Astrocyte (in vitro differentiated cells and primary cell): ENCODE measurements around the gene CACNA1C. TPM values are rescaled to one million over a fixed set of nuclear protein-coding genes. Genes with fewer than 3 reads are reported as not detected.

Experiments
- DNase-seq: peaks from one replicate; pipeline ENCODE4 v3.0.0-alpha.2; 2010; ENCODE audit warnings: low read depth
- FAIRE-seq: peaks from 2 replicates; lab custom pipeline; 2011; peaks lifted over from hg19 to GRCh38; lab: Jason Lieb, UNC
- H2AFZ ChIP-seq: 2 replicates; pipeline ENCODE4 v1.6.0; 2012; ENCODE audit warnings: low read depth, low read length, inconsistent platforms
- H3K27ac ChIP-seq: 2 replicates; pipeline ENCODE4 v1.5.1; 2011; ENCODE audit warnings: low read depth, low read length, inconsistent platforms
- H3K27me3 ChIP-seq: 2 replicates; pipeline ENCODE4 v1.6.0; 2011; ENCODE audit warnings: low read length, inconsistent platforms; ENCODE audit not compliant: insufficient read depth
- H3K36me3 ChIP-seq: 2 replicates; pipeline ENCODE4 v1.5.1; 2011; ENCODE audit warnings: low read length, inconsistent platforms; ENCODE audit not compliant: insufficient read depth
- H3K4me1 ChIP-seq: 2 replicates; pipeline ENCODE4 v1.5.1; 2011; ENCODE audit warnings: low read length, inconsistent platforms; ENCODE audit not compliant: insufficient read depth
- H3K4me2 ChIP-seq: 2 replicates; pipeline ENCODE4 v1.6.0; 2012; ENCODE audit warnings: low read length, inconsistent platforms
- H3K4me3 ChIP-seq: 2 replicates; pipeline ENCODE4 v1.5.1; 2011; ENCODE audit warnings: low read depth, mild to moderate bottlenecking, low read length, inconsistent platforms; ENCODE audit not compliant: insufficient read depth
- H3K79me2 ChIP-seq: 2 replicates; pipeline ENCODE4 v1.6.0; 2012; ENCODE audit warnings: mild to moderate bottlenecking, low read length, inconsistent platforms; ENCODE audit not compliant: insufficient read depth
- H3K9ac ChIP-seq: 2 replicates; pipeline ENCODE4 v1.6.0; 2012; ENCODE audit warnings: mild to moderate bottlenecking, low read length, inconsistent platforms
- H3K9me3 ChIP-seq: 2 replicates; pipeline ENCODE4 v1.5.1; 2012; ENCODE audit warnings: low read depth, mild to moderate bottlenecking, low read length, inconsistent platforms; ENCODE audit not compliant: insufficient read depth
- H4K20me1 ChIP-seq: 2 replicates; pipeline ENCODE4 v1.6.0; 2012; ENCODE audit warnings: low read length, inconsistent platforms; ENCODE audit not compliant: insufficient read depth
- H3K27ac Mint-ChIP-seq: one replicate; pipeline ENCODE4 v1.8.0; 2021; ENCODE audit warnings: mild to moderate bottlenecking, mixed read lengths; ENCODE audit not compliant: unreplicated experiment
- H3K27me3 Mint-ChIP-seq: one replicate; pipeline ENCODE4 v1.8.0; 2021; ENCODE audit warnings: low read depth, mixed read lengths; ENCODE audit not compliant: unreplicated experiment
- H3K36me3 Mint-ChIP-seq: one replicate; pipeline ENCODE4 v1.8.0; 2021; ENCODE audit warnings: low read depth, mixed read lengths; ENCODE audit not compliant: unreplicated experiment
- H3K4me1 Mint-ChIP-seq: one replicate; pipeline ENCODE4 v1.8.0; 2021; ENCODE audit warnings: low read depth, mixed read lengths; ENCODE audit not compliant: unreplicated experiment
- H3K4me3 Mint-ChIP-seq: one replicate; pipeline ENCODE4 v1.8.0; 2021; ENCODE audit warnings: mild to moderate bottlenecking, moderate library complexity, mixed read lengths; ENCODE audit not compliant: unreplicated experiment
- H3K9me3 Mint-ChIP-seq: one replicate; pipeline ENCODE4 v1.8.0; 2021; ENCODE audit warnings: mild to moderate bottlenecking, mixed read lengths; ENCODE audit not compliant: unreplicated experiment
- EZH2 ChIP-seq: IDR thresholded peaks from 2 replicates; pipeline ENCODE4 v1.6.1; 2012; ENCODE audit warnings: mild to moderate bottlenecking, low read length, inconsistent platforms; ENCODE audit not compliant: insufficient read depth
- total RNA-seq: library from RNA; stranded (reverse); gene quantifications from 2 replicates; pipeline ENCODE4 v1.2.1, GENCODE V29; 2021
- TF ChIP-seq, protein P1 (sequence below): IDR thresholded peaks from 2 replicates; pipeline ENCODE4 v1.5.1; 2011; ENCODE audit warnings: low read depth, mild to moderate bottlenecking, inconsistent platforms, low read length, moderate library complexity; ENCODE audit not compliant: insufficient read depth

The CACNA1C gene
- total RNA-seq, 1 donor from 2014 or later = 2.1 TPM

DNA sequence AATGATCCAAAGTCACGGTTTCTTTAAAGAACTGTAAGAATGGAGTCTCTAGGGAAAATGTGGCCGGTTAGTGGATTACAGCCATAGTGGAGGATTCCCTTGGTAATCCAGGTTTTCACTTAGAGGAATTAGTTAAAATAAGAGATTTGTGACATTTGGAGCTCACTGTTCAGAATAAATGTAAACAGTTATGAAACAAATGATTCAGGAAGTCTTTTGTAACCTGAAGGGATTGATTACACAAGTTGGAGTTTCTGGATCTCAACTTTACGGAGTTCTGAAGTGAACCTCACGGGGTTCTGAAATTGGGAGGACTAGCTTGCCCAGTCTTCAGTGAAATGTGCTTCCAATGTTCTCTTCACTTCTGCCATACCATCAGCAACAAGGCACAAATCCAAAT is 507.6 kb downstream of the CACNA1C start:
- no peaks in the 10 kb centered on the region for H3K27me3 ChIP-seq
- no peaks in the 10 kb centered on the region for H3K36me3 ChIP-seq
- H3K9me3 ChIP-seq = no peaks in the 10 kb centered on the region
- no peak overlapping the region for H3K27ac Mint-ChIP-seq
- DNase-seq (no peak), FAIRE-seq (no peak)
- H3K79me2 ChIP-seq = no peaks in the 10 kb centered on the region
- H3K4me3 ChIP-seq = no peak overlapping the region
- peaks cover 4% of the 10 kb centered on the region for H3K36me3 Mint-ChIP-seq
- H2AFZ ChIP-seq = no peak overlapping the region
- H3K9me3 Mint-ChIP-seq = peaks cover 1% of the 10 kb centered on the region
- H3K4me1 Mint-ChIP-seq = no peaks in the 10 kb centered on the region
- H3K9ac ChIP-seq = no peak overlapping the region
- no peak overlapping the region for H3K27ac ChIP-seq
- H3K4me1 ChIP-seq = no peaks in the 10 kb centered on the region
- H4K20me1 ChIP-seq = no peaks in the 10 kb centered on the region
- peaks cover 30% of the 10 kb centered on the region for H3K27me3 Mint-ChIP-seq
- no peak overlapping the region for H3K4me2 ChIP-seq
- no peak for TF ChIP-seq EZH2
- TF ChIP-seq, protein P1, sequence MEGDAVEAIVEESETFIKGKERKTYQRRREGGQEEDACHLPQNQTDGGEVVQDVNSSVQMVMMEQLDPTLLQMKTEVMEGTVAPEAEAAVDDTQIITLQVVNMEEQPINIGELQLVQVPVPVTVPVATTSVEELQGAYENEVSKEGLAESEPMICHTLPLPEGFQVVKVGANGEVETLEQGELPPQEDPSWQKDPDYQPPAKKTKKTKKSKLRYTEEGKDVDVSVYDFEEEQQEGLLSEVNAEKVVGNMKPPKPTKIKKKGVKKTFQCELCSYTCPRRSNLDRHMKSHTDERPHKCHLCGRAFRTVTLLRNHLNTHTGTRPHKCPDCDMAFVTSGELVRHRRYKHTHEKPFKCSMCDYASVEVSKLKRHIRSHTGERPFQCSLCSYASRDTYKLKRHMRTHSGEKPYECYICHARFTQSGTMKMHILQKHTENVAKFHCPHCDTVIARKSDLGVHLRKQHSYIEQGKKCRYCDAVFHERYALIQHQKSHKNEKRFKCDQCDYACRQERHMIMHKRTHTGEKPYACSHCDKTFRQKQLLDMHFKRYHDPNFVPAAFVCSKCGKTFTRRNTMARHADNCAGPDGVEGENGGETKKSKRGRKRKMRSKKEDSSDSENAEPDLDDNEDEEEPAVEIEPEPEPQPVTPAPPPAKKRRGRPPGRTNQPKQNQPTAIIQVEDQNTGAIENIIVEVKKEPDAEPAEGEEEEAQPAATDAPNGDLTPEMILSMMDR = no peak
- H3K4me3 Mint-ChIP-seq = no peak overlapping the region

- peaks cover 26% of the 10 kb centered on the region for H3K27me3 Mint-ChIP-seq
- no peaks in the 10 kb centered on the region for H3K9me3 ChIP-seq
- no peaks in the 10 kb centered on the region for H3K4me1 ChIP-seq
- no peak for DNase-seq
- H3K4me3 ChIP-seq = no peak overlapping the region
- peaks cover under 1% of the 10 kb centered on the region for H3K9me3 Mint-ChIP-seq
- TF ChIP-seq EZH2 = no peak
- TF ChIP-seq, protein P1 = no peak
- no peaks in the 10 kb centered on the region for H3K79me2 ChIP-seq
- no peak overlapping the region for H2AFZ ChIP-seq
- no peak overlapping the region for H3K27ac Mint-ChIP-seq
- FAIRE-seq = no peak
- no peaks in the 10 kb centered on the region for H4K20me1 ChIP-seq
- no peak overlapping the region for H3K4me3 Mint-ChIP-seq
- H3K36me3 ChIP-seq = no peaks in the 10 kb centered on the region
- no peaks in the 10 kb centered on the region for H3K27me3 ChIP-seq
- H3K27ac ChIP-seq = no peak overlapping the region
- H3K9ac ChIP-seq = no peak overlapping the region
- H3K4me1 Mint-ChIP-seq = no peaks in the 10 kb centered on the region
- H3K4me2 ChIP-seq = no peak overlapping the region
- peaks cover 4% of the 10 kb centered on the region for H3K36me3 Mint-ChIP-seq
These were observed 508.6 kb downstream of the CACNA1C start for GRCh38 chr12:2561367-2561766.

DNA sequence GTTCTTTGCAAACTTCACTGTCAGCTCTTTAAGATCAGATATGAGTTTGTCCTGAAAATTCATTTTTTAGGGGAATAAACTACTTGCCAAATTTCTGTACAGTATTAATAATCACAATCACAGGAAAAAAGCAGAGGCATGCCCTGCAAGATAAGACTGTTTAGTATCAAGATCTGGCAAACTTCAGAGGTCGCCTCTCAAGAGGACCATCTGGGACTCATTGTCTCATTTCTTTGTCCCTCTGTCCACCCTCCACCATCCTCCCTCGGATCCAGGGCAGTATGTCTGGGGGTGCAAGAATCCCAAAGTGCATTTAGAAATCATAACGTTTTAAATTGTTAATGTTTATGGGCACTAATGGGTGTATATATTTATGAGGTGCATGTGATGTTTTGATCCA is 509.6 kb downstream of the CACNA1C start:
- FAIRE-seq = no peak
- H3K4me1 Mint-ChIP-seq = no peaks in the 10 kb centered on the region
- no peak overlapping the region for H3K27ac ChIP-seq

More for the DNA sequence above, 509.6 kb downstream of the CACNA1C start:
- no peak overlapping the region for H3K9ac ChIP-seq
- Mint-ChIP-seq H3K27me3 (peaks cover 22% of the 10 kb centered on the region), H3K9me3 (no peaks in the 10 kb centered on the region), H3K4me3 (no peak overlapping the region), H3K27ac (no peak overlapping the region), H3K36me3 (no peaks in the 10 kb centered on the region)
- DNase-seq = no peak
- no peaks in the 10 kb centered on the region for H4K20me1 ChIP-seq
- H3K4me2 ChIP-seq = no peak overlapping the region
- no peaks in the 10 kb centered on the region for H3K4me1 ChIP-seq
- no peaks in the 10 kb centered on the region for H3K79me2 ChIP-seq
- no peak for TF ChIP-seq EZH2
- TF ChIP-seq, protein P1 = no peak
- no peak overlapping the region for H2AFZ ChIP-seq
- no peaks in the 10 kb centered on the region for H3K9me3 ChIP-seq
- no peak overlapping the region for H3K4me3 ChIP-seq
- no peaks in the 10 kb centered on the region for H3K36me3 ChIP-seq
- no peaks in the 10 kb centered on the region for H3K27me3 ChIP-seq
